UCSD-AML1 (cell line): Measurements from ENCODE around the gene PRM3.

ENCODE experiments used
- DNase-seq: peaks from one replicate; lab custom pipeline; 2025; ENCODE audit not compliant: unreplicated experiment; lab: John Stamatoyannopoulos, UW

The PRM3 gene

GRCh38 chr16:11229432-11229831 lies 44.0 kb downstream of the PRM3 start:
- no peak for DNase-seq

GRCh38 chr16:11225677-11226549 lies 47.5 kb downstream of the PRM3 start:
- DNase-seq = no peak

DNA sequence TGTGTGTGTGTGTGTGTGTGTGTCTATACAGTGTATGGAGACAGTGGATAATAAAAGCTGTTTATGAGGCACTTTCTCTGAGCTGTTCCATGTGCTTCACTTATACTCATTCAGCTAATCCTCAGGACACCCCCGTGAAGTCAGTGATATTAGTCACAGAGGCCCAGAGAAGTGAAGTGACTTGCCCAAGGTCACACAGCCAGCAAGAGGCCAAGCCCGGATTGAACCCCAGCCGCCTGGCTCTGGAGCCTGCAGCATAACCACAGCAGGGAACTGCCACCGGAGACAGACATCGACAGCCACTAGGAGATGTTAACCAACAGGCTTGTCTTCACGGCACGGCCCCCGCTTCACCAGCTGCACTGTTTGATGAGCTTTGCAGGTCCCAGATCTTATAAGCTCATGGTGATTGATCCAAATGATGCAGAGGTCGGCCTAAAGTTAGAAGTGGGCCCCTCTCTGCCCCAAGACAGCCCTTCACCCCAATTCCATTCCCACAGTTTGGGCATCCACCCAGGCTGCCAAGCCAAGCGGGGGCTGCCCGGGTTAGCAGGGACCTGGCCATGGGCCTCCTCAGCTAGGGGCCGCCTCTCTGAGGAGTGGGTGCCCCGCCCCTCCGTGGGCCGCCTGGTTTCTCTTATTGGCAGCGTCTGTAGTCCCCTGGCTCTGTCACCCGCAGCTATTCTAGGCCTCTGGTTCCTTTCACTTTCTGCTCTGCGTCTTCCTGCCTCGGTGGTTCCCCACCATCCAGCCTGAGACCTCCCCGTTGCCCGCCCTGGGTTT lies 48.3 kb downstream of the PRM3 start:
- peak; percentile 40 for DNase-seq

DNA sequence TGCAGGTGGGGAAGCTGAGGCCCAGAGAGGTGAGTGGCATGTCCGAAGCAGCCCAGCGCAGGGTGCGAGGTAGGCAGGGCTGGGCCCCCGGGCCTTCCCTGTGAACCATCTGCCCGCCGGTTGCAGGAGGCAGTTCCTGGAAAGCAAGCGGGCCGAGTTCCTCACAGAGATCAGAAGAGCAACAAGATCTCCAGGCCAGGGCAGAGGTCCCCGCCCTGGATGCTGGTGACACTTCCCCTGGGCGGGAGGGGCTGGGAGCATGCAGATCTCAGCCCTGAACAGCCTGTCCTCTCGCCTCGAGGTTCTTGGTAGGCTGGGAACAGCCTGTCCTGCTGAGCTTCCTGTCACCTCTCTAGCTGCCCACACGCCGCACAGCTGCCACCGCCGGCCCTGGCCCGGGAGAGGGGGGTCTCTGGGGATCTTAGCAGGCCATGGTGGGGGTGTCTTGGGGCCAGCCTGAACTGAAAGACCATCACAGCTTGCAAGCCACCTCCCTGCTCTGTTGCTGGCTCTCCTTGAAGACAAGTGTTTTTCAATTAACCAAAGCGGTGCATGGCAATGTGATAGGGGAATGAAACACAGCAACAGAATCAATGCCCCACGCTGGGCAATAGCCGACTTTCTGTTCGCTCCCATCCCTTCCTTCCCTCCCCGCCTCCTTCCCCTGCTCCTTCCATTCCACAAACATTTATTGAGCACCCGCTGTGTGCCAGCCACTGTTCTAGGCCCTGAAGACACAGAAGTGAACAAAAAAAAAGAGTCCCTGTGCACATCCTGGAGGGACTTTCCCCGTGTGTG lies 49.1 kb downstream of the PRM3 start:
- peak; percentile 86 for DNase-seq
